H1 (cell line): ENCODE data around the gene DYNC1H1. TPM values are rescaled to one million over a fixed set of nuclear protein-coding genes. Genes with fewer than 3 reads are reported as not detected.
A peak's percentile ranks its signal among the peaks of the same experiment; 100 is the strongest.

Experiments
- CTCF ChIA-PET: fragments of 300-600 bp; sonication (Branson Sonifier 250); formaldehyde crosslinking; loops from one replicate; lab custom pipeline; 2021; ENCODE audit not compliant: partially characterized antibody; lab: Charles Lee
- POLR2A ChIA-PET: fragments of 300-600 bp; sonication (Branson Sonifier 250); formaldehyde crosslinking; loops from one replicate; lab custom pipeline; 2021; ENCODE audit warnings: inconsistent platforms; ENCODE audit not compliant: partially characterized antibody; lab: Charles Lee
- DNase-seq, 2 experiments: peaks; one replicate each; pipeline versions ENCODE4 v3.0.0 to v3.0.0-alpha.2; 2010 to 2022; ENCODE audit warnings: low spot score in 2 of 2, low read depth in 1 of 2, mixed read lengths in 1 of 2
- FAIRE-seq: peaks from 2 replicates; lab custom pipeline; 2011; peaks lifted over from hg19 to GRCh38; lab: Jason Lieb, UNC
- H2AFZ ChIP-seq: 2 replicates; pipeline ENCODE4 v1.8.1; 2012; ENCODE audit warnings: low read length, inconsistent platforms
- H2AK5ac ChIP-seq: 2 replicates; pipeline ENCODE4 v1.6.1; 2013; ENCODE audit warnings: low read depth, low read length
- H2BK120ac ChIP-seq: replicated peaks from 2 replicates; pipeline ENCODE3; 2013; ENCODE audit warnings: low read depth, low read length, inconsistent platforms
- H2BK12ac ChIP-seq: 2 replicates; pipeline ENCODE4 v1.6.1; 2013; ENCODE audit warnings: low read depth, low read length
- H2BK15ac ChIP-seq: 2 replicates; pipeline ENCODE4 v1.6.1; 2013; ENCODE audit warnings: low read length
- H2BK20ac ChIP-seq: 2 replicates; pipeline ENCODE4 v1.6.1; 2013; ENCODE audit warnings: low read length
- H2BK5ac ChIP-seq: 2 replicates; pipeline ENCODE4 v1.6.1; 2013; ENCODE audit warnings: low read depth, low read length
- H3K14ac ChIP-seq: 2 replicates; pipeline ENCODE4 v1.6.1; 2013; ENCODE audit warnings: inconsistent platforms; ENCODE audit not compliant: insufficient read length
- H3K18ac ChIP-seq: 2 replicates; pipeline ENCODE4 v1.6.1; 2013; ENCODE audit warnings: low read length; ENCODE audit errors: extremely low read depth
- H3K23ac ChIP-seq: 2 replicates; pipeline ENCODE4 v1.6.1; 2013; ENCODE audit warnings: inconsistent platforms; ENCODE audit not compliant: insufficient read length
- H3K23me2 ChIP-seq: 2 replicates; pipeline ENCODE4 v1.6.1; 2013; ENCODE audit warnings: low read depth, low read length
- H3K27ac ChIP-seq: 2 replicates; pipeline ENCODE4 v1.6.1; 2011; ENCODE audit warnings: low read depth, low read length, inconsistent platforms
- H3K27me3 ChIP-seq, 4 experiments: replicated peaks in 1 of 4; 1 replicate in 1 of 4; 2 replicates in 3 of 4; pipeline versions ENCODE4 v1.6.1 to v1.8.1; 2011 to 2013; ENCODE audit warnings: low read length in 3 of 4, mild to moderate bottlenecking in 3 of 4, inconsistent platforms in 2 of 4, mixed read lengths in 2 of 4, moderate library complexity in 1 of 4; ENCODE audit not compliant: control insufficient read depth in 3 of 4, insufficient read depth in 3 of 4; ENCODE audit errors: extremely low read depth in 1 of 4
- H3K36me3 ChIP-seq, 4 experiments: 2 replicates each; pipeline versions ENCODE4 v1.6.1 to v1.8.1; 2011 to 2013; ENCODE audit warnings: mild to moderate bottlenecking in 4 of 4, low read length in 3 of 4, moderate library complexity in 2 of 4, control low read depth in 1 of 4, inconsistent platforms in 1 of 4; ENCODE audit not compliant: insufficient read depth in 4 of 4, control insufficient read depth in 2 of 4
- H3K4ac ChIP-seq: replicated peaks from 2 replicates; pipeline ENCODE3; 2013; ENCODE audit warnings: low read length, low read depth, mixed read lengths, inconsistent platforms; ENCODE audit not compliant: insufficient read length
- H3K4me1 ChIP-seq, 4 experiments: replicated peaks in 1 of 4; 1 replicate in 1 of 4; 2 replicates in 3 of 4; pipeline versions ENCODE4 v1.6.1 to v1.8.1; 2011 to 2013; ENCODE audit warnings: low read length in 3 of 4, inconsistent platforms in 2 of 4, mixed read lengths in 1 of 4; ENCODE audit not compliant: insufficient read depth in 4 of 4, control insufficient read depth in 3 of 4
- H3K4me2 ChIP-seq, 2 experiments: 2 replicates each; pipeline versions ENCODE4 v1.6.1 to v1.8.1; 2011 to 2013; ENCODE audit warnings: low read depth in 2 of 2, low read length in 2 of 2, control low read depth in 1 of 2, inconsistent platforms in 1 of 2, mild to moderate bottlenecking in 1 of 2; ENCODE audit not compliant: insufficient read depth in 1 of 2
- H3K4me3 ChIP-seq, 4 experiments: fragments of 200-600, 300-600 bp in 1 of 4; sonication (generic), shearing (Covaris generic), sonication (Bioruptor Twin) in 1 of 4; 2 replicates each; pipeline versions ENCODE4 v1.5.1 to v1.8.1; 2011 to 2016; ENCODE audit warnings: low read length in 4 of 4, low read depth in 3 of 4, control low read depth in 2 of 4, inconsistent platforms in 2 of 4, mild to moderate bottlenecking in 2 of 4, mixed read lengths in 1 of 4, moderate library complexity in 1 of 4; ENCODE audit not compliant: insufficient read depth in 2 of 4; ENCODE audit errors: extremely low read depth in 1 of 4
- H3K56ac ChIP-seq: replicated peaks from 2 replicates; pipeline ENCODE3; 2013; ENCODE audit warnings: low read depth, mild to moderate bottlenecking, mixed read lengths, low read length, inconsistent platforms; ENCODE audit not compliant: insufficient read length
- H3K79me1 ChIP-seq: 2 replicates; pipeline ENCODE4 v1.6.1; 2013; ENCODE audit warnings: low read depth, low read length, control low read depth
- H3K79me2 ChIP-seq, 2 experiments: 2 replicates each; pipeline versions ENCODE4 v1.6.1 to v1.8.1; 2012 to 2013; ENCODE audit warnings: low read length in 2 of 2, mild to moderate bottlenecking in 2 of 2, inconsistent platforms in 1 of 2; ENCODE audit not compliant: insufficient read depth in 2 of 2, control insufficient read depth in 1 of 2
- H3K9ac ChIP-seq, 4 experiments: replicated peaks in 1 of 4; 1 replicate in 1 of 4; 2 replicates in 3 of 4; pipeline versions ENCODE4 v1.6.1 to v1.8.1; 2011 to 2013; ENCODE audit warnings: low read depth in 3 of 4, low read length in 3 of 4, control low read depth in 2 of 4, mild to moderate bottlenecking in 2 of 4, moderate library complexity in 2 of 4, inconsistent platforms in 1 of 4; ENCODE audit errors: extremely low read depth in 1 of 4
- H3K9me3 ChIP-seq, 2 experiments: 2 replicates each; pipeline versions ENCODE4 v1.6.1 to v1.8.1; 2012 to 2013; ENCODE audit warnings: mild to moderate bottlenecking in 2 of 2, moderate library complexity in 2 of 2, control low read depth in 1 of 2, inconsistent platforms in 1 of 2, low read depth in 1 of 2, low read length in 1 of 2, mixed read lengths in 1 of 2; ENCODE audit not compliant: insufficient read depth in 2 of 2
- H4K20me1 ChIP-seq, 2 experiments: replicated peaks in 1 of 2; 2 replicates each; pipeline versions ENCODE3 to v1.8.1; 2011 to 2013; ENCODE audit warnings: inconsistent platforms in 2 of 2, low read length in 2 of 2, mild to moderate bottlenecking in 1 of 2; ENCODE audit not compliant: insufficient read depth in 2 of 2, control insufficient read depth in 1 of 2
- H4K5ac ChIP-seq: 2 replicates; pipeline ENCODE4 v1.6.1; 2013; ENCODE audit warnings: low read length, low read depth, mixed read lengths, inconsistent platforms; ENCODE audit not compliant: insufficient read length
- H4K8ac ChIP-seq: 2 replicates; pipeline ENCODE4 v1.8.0; 2013; ENCODE audit warnings: mild to moderate bottlenecking, moderate library complexity, low read length, inconsistent platforms; ENCODE audit not compliant: insufficient read depth; ENCODE audit errors: extremely low read depth
- H4K91ac ChIP-seq: replicated peaks from 2 replicates; pipeline ENCODE3; 2013; ENCODE audit warnings: low read length, mixed read lengths, inconsistent platforms; ENCODE audit not compliant: insufficient read length
- KDM1A ChIP-seq: fragments of 200-600, 300-600 bp; sonication (generic); IDR thresholded peaks from 2 replicates; pipeline ENCODE4 v1.7.1; 2016; ENCODE audit warnings: mild to moderate bottlenecking, low read length, borderline replicate concordance
- POU5F1 ChIP-seq: IDR thresholded peaks from 2 replicates; pipeline ENCODE4 v1.6.1; 2011; ENCODE audit warnings: low read depth, mild to moderate bottlenecking, low read length, moderate library complexity
- RBBP5 ChIP-seq: IDR thresholded peaks from 2 replicates; pipeline ENCODE4 v1.7.1; 2012; ENCODE audit warnings: low read depth, mild to moderate bottlenecking, inconsistent platforms, low read length, moderate library complexity, borderline replicate concordance
- RNF2 ChIP-seq: fragments of 200-900, 300-1000 bp; sonication (generic); IDR thresholded peaks from 2 replicates; pipeline ENCODE4 v1.7.1; 2016; ENCODE audit warnings: borderline replicate concordance, low read depth, mild to moderate bottlenecking, antibody characterized with exemption, low read length; ENCODE audit not compliant: poor library complexity, severe bottlenecking; ENCODE audit errors: missing control alignments
- RXRA ChIP-seq: IDR thresholded peaks from 2 replicates; pipeline ENCODE4 v1.6.1; 2011; ENCODE audit warnings: low read depth, mild to moderate bottlenecking, low read length, moderate library complexity; ENCODE audit not compliant: insufficient read depth
- SP4 ChIP-seq: IDR thresholded peaks from 2 replicates; pipeline ENCODE4 v1.6.1; 2012; ENCODE audit warnings: low read length, inconsistent platforms
- SRF ChIP-seq: IDR thresholded peaks from 2 replicates; pipeline ENCODE4 v1.6.1; 2011; ENCODE audit warnings: mild to moderate bottlenecking, low read depth, low read length, moderate library complexity
- TAF1 ChIP-seq: IDR thresholded peaks from 2 replicates; pipeline ENCODE4 v1.6.1; 2011; ENCODE audit warnings: mild to moderate bottlenecking, low read depth, low read length
- YY1 ChIP-seq: IDR thresholded peaks from 2 replicates; pipeline ENCODE4 v1.6.1; 2011; ENCODE audit warnings: low read depth, mild to moderate bottlenecking, low read length
- whole genome bisulfite sequencing, 2 experiments: shearing (Covaris generic) in 1 of 2; methylation state at CpG; one replicate each; pipeline versions ENCODE4 v1.1.6 to v1.1.7; 2013 to 2015; ENCODE audit warnings: low lambda C conversion rate in 2 of 2, mixed read lengths in 2 of 2, inconsistent platforms in 1 of 2, low coverage in 1 of 2, missing lambda C conversion rate in 1 of 2; ENCODE audit not compliant: insufficient replicate concordance in 2 of 2, insufficient coverage in 1 of 2, insufficient read length in 1 of 2; ENCODE audit errors: extremely low coverage in 1 of 2, missing lambda C conversion rate in 1 of 2; 5-methylcytosine and 5-hydroxymethylcytosine counted together
- polyA plus RNA-seq, 7 experiments: library from polyadenylated mRNA; depleted of rRNA in 3 of 7; stranded (reverse) in 5 of 7; unstranded in 2 of 7; fragments of >200 nt in 5 of 7; fragments of 200-250 nt in 2 of 7; gene quantifications; 1 replicate in 5 of 7; 2 replicates in 1 of 7; 4 replicates in 1 of 7; pipeline versions ENCODE4 v1.2.1 to v1.2.3, GENCODE V29; 2011 to 2013; ENCODE audit warnings: missing spikeins in 2 of 7, mixed read lengths in 2 of 7
- total RNA-seq: library from RNA; stranded (reverse); fragmentation: NEBNext Ultra II Directional; extraction: Animal tissue kit (Norgen Biotek cat#: 25700); gene quantifications from 2 replicates; pipeline ENCODE4 v1.2.1, GENCODE V29; 2021
- TF ChIP-seq, protein P1 (sequence below): IDR thresholded peaks from 2 replicates; pipeline ENCODE4 v1.6.1; 2011; ENCODE audit warnings: low read depth, mild to moderate bottlenecking, low read length; ENCODE audit not compliant: insufficient read depth
- TF ChIP-seq, protein P2 (sequence below): IDR thresholded peaks from 2 replicates; pipeline ENCODE4 v1.6.1; 2012; ENCODE audit warnings: inconsistent platforms

The DYNC1H1 gene
- total and polyA plus RNA-seq, 2 of the 8 experiments (the other 6 are each of a cell fraction or from before 2014, with no cell fraction given): 238 to 387 TPM

DNA sequence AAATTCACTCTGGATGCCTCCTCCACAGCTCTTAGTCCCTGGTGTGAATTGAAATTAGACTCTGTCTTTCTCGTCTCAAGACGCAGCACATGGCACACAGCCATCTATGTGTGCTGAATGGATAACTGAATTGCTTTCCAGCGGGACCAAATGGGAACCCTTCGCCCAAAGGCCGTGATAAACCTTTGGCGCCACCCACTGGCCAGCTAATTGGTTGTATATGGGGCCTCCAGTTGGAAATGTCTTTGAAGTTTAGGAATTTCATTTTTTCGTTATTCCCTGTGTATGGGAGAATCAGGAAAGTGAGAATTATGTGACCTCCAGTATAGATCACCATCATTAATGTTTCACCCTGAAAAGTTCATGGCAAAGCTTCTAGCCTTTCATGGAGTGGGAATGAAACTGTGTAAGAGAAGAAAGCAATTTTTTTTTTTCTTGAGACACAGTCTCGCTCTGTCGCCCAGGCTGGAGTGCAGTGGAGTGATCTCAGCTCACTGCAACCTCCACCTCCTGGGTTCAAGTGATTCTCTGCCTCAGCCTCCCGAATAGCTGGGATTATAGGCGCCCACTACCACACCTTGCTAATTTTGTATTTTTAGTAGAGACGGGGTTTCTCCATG is 132.3 kb downstream of the DYNC1H1 start:
- Histone ChIP-seq H3K23me2 (no peaks in the 10 kb centered on the region), H3K4ac (no peak overlapping the region), H2BK15ac (peak overlapping the region; percentile 83), H3K79me2 (no peaks in the 10 kb centered on the region), H3K79me1 (no peaks in the 10 kb centered on the region), H3K56ac (no peak overlapping the region), H4K8ac (no peak overlapping the region), H3K4me2 (peak overlapping the region; percentile 7 to 15; a peak in 2 of 4 replicates), H2BK12ac (no peak overlapping the region), H3K4me3 (no peak overlapping the region), H3K14ac (no peak overlapping the region), H3K27ac (no peak overlapping the region), H3K4me1 (peaks cover 0 to 14% (median 9%) of the 10 kb centered on the region in 4 experiments; a peak in 6 of 7 replicates), H2BK120ac (no peak overlapping the region), H4K20me1 (peaks cover 0 to 1% of the 10 kb centered on the region in 2 experiments), H2AK5ac (no peak overlapping the region), H3K9ac (no peak overlapping the region), H3K36me3 (no peaks in the 10 kb centered on the region), H4K5ac (no peak overlapping the region), H3K23ac (no peak overlapping the region), H2BK5ac (no peak overlapping the region), H2AFZ (no peak overlapping the region), H2BK20ac (no peak overlapping the region), H3K27me3 (no peaks in the 10 kb centered on the region), H4K91ac (no peak overlapping the region), H3K9me3 (no peaks in the 10 kb centered on the region), H3K18ac (peak overlapping the region; percentile 65; the same call in 1 of the 2 replicates)
- FAIRE-seq: peak; percentile 39
- ChIA-PET CTCF (interaction anchor here (0.8 to 7.6 kb wide), 37 partner anchors 8 to 402 kb away, joined by 3 to 74 read pairs (median 5); partner anchors contain the start of gene ZNF839), POLR2A (interaction anchor here (0.6 to 4.1 kb wide), 10 partner anchors 8 to 691 kb away, joined by 3 to 30 read pairs (median 4); partner anchors contain the start of gene HSP90AA1)
- peak in 1 of 2 experiments; percentile 88 for DNase-seq
- WGBS, 2 experiments: 48% methylated on average over 12 of the region's 12 CpGs; no CpG with 5 or more reads in 1 of the 2 experiments
- TF ChIP-seq SP4 (no peak), RBBP5 (no peak), RNF2 (no peak), TAF1 (no peak), SRF (no peak), KDM1A (no peak), POU5F1 (no peak), RXRA (no peak), YY1 (no peak)
- TF ChIP-seq, protein P1, sequence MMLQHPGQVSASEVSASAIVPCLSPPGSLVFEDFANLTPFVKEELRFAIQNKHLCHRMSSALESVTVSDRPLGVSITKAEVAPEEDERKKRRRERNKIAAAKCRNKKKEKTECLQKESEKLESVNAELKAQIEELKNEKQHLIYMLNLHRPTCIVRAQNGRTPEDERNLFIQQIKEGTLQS: 0 out of 2 replicates have a peak, but pooled peaks have one; percentile 26
- TF ChIP-seq, protein P2, sequence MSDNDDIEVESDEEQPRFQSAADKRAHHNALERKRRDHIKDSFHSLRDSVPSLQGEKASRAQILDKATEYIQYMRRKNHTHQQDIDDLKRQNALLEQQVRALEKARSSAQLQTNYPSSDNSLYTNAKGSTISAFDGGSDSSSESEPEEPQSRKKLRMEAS: peak; percentile 53; the same call in 1 of the 2 replicates
